ENCODE data around the gene GRIP2.

GRIP2 gene

DNA sequence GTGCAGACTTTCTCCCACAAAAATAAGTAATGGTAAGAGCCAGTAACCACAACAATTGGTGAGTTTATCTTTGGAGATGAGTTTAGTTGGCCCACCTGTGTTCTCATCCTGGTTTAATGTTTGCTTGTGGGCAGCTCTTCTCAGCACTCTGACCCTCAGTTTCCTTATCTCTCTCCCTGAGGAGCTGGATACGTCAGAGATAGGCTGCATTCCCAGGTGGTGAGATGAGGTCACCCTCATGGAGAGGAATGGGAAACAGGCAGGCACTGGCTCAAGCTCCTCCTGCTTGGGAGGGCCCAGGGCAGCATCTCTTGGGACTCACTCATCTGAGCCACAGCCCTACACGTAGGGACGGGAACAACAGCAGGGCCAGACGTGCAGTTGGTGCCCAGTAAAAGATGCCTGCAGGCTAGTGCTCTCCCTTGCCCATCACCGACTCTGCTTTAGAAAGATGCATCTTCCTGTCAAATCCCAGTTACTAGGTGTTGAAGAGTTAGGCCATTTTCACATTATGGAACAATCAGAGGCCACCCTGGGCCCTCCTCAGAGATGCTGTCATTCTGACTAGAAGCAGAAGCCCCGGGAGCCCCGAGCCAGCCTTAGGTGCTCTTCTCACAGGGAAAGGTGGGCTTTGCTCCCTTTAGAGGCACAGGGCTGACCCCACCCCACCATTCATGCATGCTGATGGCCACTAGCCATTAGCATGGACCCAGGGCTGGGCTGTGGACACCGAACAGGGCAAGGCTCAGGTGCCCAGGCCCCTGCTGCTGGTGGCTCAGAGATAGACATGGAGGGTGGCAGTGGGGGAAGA, 59.7 kb downstream of the GRIP2 start:
- TF ChIP-seq, protein P1, sequence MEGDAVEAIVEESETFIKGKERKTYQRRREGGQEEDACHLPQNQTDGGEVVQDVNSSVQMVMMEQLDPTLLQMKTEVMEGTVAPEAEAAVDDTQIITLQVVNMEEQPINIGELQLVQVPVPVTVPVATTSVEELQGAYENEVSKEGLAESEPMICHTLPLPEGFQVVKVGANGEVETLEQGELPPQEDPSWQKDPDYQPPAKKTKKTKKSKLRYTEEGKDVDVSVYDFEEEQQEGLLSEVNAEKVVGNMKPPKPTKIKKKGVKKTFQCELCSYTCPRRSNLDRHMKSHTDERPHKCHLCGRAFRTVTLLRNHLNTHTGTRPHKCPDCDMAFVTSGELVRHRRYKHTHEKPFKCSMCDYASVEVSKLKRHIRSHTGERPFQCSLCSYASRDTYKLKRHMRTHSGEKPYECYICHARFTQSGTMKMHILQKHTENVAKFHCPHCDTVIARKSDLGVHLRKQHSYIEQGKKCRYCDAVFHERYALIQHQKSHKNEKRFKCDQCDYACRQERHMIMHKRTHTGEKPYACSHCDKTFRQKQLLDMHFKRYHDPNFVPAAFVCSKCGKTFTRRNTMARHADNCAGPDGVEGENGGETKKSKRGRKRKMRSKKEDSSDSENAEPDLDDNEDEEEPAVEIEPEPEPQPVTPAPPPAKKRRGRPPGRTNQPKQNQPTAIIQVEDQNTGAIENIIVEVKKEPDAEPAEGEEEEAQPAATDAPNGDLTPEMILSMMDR (conservative IDR thresholded peaks at IDR 0.05; ENCODE audit: low read length): no peak
- DNase-seq (ENCODE audit: low read depth): peak; percentile 6
- H3K4me3 ChIP-seq (ENCODE audit: low read length): no peak overlapping the region

DNA sequence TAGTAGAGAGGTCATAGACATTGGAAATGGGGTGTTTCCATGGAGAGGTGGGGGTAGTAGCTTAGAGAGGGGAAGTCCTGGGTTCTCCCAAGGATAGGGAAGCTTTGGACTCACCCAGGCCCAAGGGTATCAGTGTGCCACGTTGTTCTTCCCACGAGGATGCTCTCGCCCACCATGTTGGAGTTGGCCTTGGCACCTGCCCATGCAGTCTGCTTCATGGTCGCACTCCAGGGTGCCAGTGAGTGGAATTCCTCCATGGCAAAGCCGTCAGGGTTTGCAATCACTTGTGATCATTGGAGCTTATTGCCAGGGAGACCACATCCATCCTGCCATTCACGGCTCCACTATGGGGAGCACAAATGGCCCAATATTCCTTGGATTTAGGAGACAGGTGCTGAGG, 60.6 kb downstream of the GRIP2 start:
- no peak for DNase-seq (ENCODE audit: low read depth)
- H3K4me3 ChIP-seq (ENCODE audit: low read length): no peak overlapping the region
- TF ChIP-seq, protein P1 (conservative IDR thresholded peaks at IDR 0.05; ENCODE audit: low read length): no peak

DNA sequence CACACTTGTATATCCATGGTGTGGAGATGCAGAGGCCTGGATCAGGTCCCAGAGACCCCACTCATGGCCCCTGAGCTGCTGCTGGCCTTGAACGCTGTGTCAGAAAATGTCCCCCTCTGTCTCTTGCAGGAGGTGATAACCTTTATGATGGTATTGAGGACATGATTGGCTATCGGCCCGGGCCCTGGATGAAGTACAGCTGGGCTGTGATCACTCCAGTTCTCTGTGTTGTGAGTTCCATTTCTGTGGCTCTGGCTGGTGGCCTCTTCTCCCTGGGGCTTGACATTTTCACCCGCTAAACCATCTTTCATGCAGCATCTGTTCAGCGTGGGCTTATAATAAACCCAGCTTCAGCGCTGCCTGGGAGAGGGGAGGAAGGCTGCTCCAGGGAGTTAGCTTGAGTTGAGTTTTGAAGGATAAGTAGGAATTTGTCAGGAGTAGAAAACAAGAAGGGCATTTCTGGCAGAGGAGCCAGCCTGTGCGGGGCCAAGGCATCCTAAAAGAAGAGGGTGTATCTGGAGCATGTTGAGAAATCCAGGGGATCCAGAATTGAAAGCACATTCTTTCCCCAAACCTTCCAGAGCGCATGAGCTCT, 61.1 kb downstream of the GRIP2 start:
- H3K4me3 ChIP-seq (ENCODE audit: low read length): no peak overlapping the region
- TF ChIP-seq, protein P1 (conservative IDR thresholded peaks at IDR 0.05; ENCODE audit: low read length): no peak
- DNase-seq (ENCODE audit: low read depth): no peak

GRCh38 chr3:14477311-14477935, 62.7 kb downstream of the GRIP2 start:
- no peak overlapping the region for H3K4me3 ChIP-seq (ENCODE audit: low read length)
- DNase-seq (ENCODE audit: low read depth): no peak
- TF ChIP-seq, protein P1 (conservative IDR thresholded peaks at IDR 0.05; ENCODE audit: low read length): no peak

GRCh38 chr3:14476583-14477265, 63.4 kb downstream of the GRIP2 start:
- DNase-seq (ENCODE audit: low read depth): no peak
- H3K4me3 ChIP-seq (ENCODE audit: low read length): no peak overlapping the region
- TF ChIP-seq, protein P1 (conservative IDR thresholded peaks at IDR 0.05; ENCODE audit: low read length): no peak

DNA sequence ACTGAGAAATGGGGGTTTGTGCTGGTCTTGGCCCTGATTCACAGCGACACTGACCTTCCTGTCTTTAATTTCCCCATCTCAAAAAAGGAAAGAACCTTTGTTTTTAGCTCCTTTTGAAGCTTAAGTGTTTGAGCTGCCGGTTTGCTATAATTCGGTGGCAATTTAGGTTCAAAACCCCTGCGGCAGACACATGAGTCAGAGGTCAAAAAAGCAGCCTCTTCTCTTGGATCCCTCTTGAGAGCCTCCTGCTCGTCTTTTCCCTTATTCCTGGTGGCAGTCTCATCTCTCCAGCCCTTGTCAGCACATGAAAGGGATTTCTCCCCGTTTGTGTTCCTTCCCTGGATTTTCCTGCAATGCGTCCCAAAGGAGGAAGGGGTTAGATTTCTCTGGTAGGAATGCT, 64.5 kb downstream of the GRIP2 start:
- TF ChIP-seq, protein P1 (conservative IDR thresholded peaks at IDR 0.05; ENCODE audit: low read length): no peak
- no peak for DNase-seq (ENCODE audit: low read depth)
- H3K4me3 ChIP-seq (ENCODE audit: low read length): no peak overlapping the region

Data from AG10803 (cell line).